PC-9 (cell line): ENCODE results near the gene NLRX1. TPM values are rescaled to one million over a fixed set of nuclear protein-coding genes. Genes with fewer than 3 reads are reported as not detected.

Experiments used
- BruUV-seq: library from RNA; stranded (reverse); fragments of 400-500 nt; replicated peaks from 2 replicates; lab custom pipeline; 2021; lab: Mats Ljungman, UMichigan
- CTCF ChIA-PET: fragments of 300-600 bp; sonication (Branson Sonifier 250); formaldehyde crosslinking; loops from one replicate; lab custom pipeline; 2022; ENCODE audit warnings: antibody characterized with exemption; lab: Charles Lee
- POLR2A ChIA-PET: fragments of 300-600 bp; sonication (Branson Sonifier 250); formaldehyde crosslinking; loops from one replicate; lab custom pipeline; 2022; ENCODE audit warnings: antibody characterized with exemption; ENCODE audit not compliant: unreplicated experiment; lab: Charles Lee
- DNase-seq, 2 experiments: peaks; one replicate each; pipeline versions ENCODE4 v3.0.0 to v3.0.0-alpha.2; 2015 to 2022; ENCODE audit warnings: mixed read lengths in 1 of 2
- H2AFZ ChIP-seq: fragments of 200-600 bp; sonication (generic); 2 replicates; pipeline ENCODE4 v1.8.1; 2017; ENCODE audit warnings: antibody characterized with exemption
- H3F3A ChIP-seq: fragments of 200-600 bp; sonication (generic); 2 replicates; pipeline ENCODE4 v1.8.1; 2017; ENCODE audit warnings: antibody characterized with exemption, mild to moderate bottlenecking, low read depth; ENCODE audit not compliant: insufficient read depth
- H3K27ac ChIP-seq: fragments of 200-600 bp; sonication (generic); 2 replicates; pipeline ENCODE4 v1.6.1; 2016; ENCODE audit warnings: mixed run types
- H3K27me3 ChIP-seq: fragments of 200-600 bp; sonication (generic); 2 replicates; pipeline ENCODE4 v1.6.1; 2016; ENCODE audit warnings: low read depth, mixed run types; ENCODE audit not compliant: insufficient read depth
- H3K36me3 ChIP-seq: fragments of 200-600 bp; sonication (generic); 2 replicates; pipeline ENCODE4 v1.6.1; 2016; ENCODE audit warnings: low read depth, mixed run types
- H3K4me1 ChIP-seq: fragments of 200-600 bp; sonication (generic); replicated peaks from 2 replicates; pipeline ENCODE4 v1.6.1; 2016; ENCODE audit warnings: mixed run types; ENCODE audit not compliant: insufficient read depth
- H3K4me2 ChIP-seq: fragments of 200-600 bp; sonication (generic); 2 replicates; pipeline ENCODE4 v1.6.1; 2017; ENCODE audit warnings: mixed run types
- H3K4me3 ChIP-seq: fragments of 200-600 bp; sonication (generic); 2 replicates; pipeline ENCODE4 v1.6.1; 2016; ENCODE audit warnings: mixed run types
- H3K79me2 ChIP-seq: fragments of 200-600 bp; sonication (generic); 2 replicates; pipeline ENCODE4 v1.6.1; 2017; ENCODE audit warnings: low read depth, mixed run types
- H3K9me2 ChIP-seq: fragments of 200-600 bp; sonication (generic); 2 replicates; pipeline ENCODE4 v1.8.1; 2017; ENCODE audit warnings: mild to moderate bottlenecking; ENCODE audit not compliant: insufficient read depth
- H3K9me3 ChIP-seq: fragments of 200-600 bp; sonication (generic); 2 replicates; pipeline ENCODE4 v1.8.1; 2016; ENCODE audit warnings: low read depth; ENCODE audit not compliant: insufficient read depth
- H4K20me1 ChIP-seq: fragments of 200-600 bp; sonication (generic); 2 replicates; pipeline ENCODE4 v1.8.1; 2017; ENCODE audit not compliant: insufficient read depth
- EZH2 ChIP-seq: fragments of 200-600 bp; sonication (generic); IDR thresholded peaks from 2 replicates; pipeline ENCODE4 v1.8.0; 2017; ENCODE audit warnings: antibody characterized with exemption, low read depth
- intact Hi-C: fragments of 100-400 bp; cut with micrococcal nuclease; formaldehyde crosslinking; loops from one replicate; pipeline ENCODE4 v1.10.0; 2022; ENCODE audit not compliant: unreplicated experiment
- total RNA-seq: library from RNA; stranded (reverse); gene quantifications from 2 replicates; pipeline ENCODE4 v1.2.3, GENCODE V29; 2021
- TF ChIP-seq, protein P1 (sequence below): fragments of 200-600 bp; sonication (generic); conservative IDR thresholded peaks from 2 replicates; pipeline ENCODE4 v1.6.1; 2017; ENCODE audit warnings: mixed run types, antibody characterized with exemption, mild to moderate bottlenecking, moderate library complexity

The NLRX1 gene
- total RNA-seq, 1 experiment from 2014 or later, result 18.4 TPM

DNA sequence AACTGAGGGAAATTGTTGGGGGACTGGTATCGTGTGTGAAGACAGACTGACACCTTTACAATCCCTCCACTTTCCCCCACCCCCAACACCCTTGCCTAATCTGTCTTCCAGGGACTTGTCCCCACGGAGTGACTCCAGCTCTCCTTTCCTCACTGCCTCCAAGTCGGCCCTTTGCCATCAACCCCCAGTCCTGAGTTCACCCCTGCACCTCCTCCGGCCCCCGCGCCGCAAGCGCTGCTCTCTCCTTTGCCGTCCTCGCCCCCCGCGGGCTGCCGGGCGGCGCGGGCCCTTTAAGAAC, 19.9 kb upstream of the NLRX1 start:
- Histone ChIP-seq H3K9me2 (no peaks in the 10 kb centered on the region), H3K4me2 (peak overlapping the region; percentile 99), H3K4me1 (peaks cover 9% of the 10 kb centered on the region; the same call in 1 of the 2 replicates), H2AFZ (peak overlapping the region; percentile 87), H3K27me3 (peaks cover 48% of the 10 kb centered on the region), H4K20me1 (no peaks in the 10 kb centered on the region), H3K36me3 (no peaks in the 10 kb centered on the region), H3K4me3 (peak overlapping the region; percentile 84), H3K79me2 (no peaks in the 10 kb centered on the region), H3K27ac (no peak overlapping the region), H3F3A (peaks cover 15% of the 10 kb centered on the region; the same call in 1 of the 2 replicates), H3K9me3 (no peaks in the 10 kb centered on the region)
- CTCF ChIA-PET, result no interaction called here
- BruUV-seq, result no TSS peak
- DNase-seq, result no peak
- TF ChIP-seq, protein P1, sequence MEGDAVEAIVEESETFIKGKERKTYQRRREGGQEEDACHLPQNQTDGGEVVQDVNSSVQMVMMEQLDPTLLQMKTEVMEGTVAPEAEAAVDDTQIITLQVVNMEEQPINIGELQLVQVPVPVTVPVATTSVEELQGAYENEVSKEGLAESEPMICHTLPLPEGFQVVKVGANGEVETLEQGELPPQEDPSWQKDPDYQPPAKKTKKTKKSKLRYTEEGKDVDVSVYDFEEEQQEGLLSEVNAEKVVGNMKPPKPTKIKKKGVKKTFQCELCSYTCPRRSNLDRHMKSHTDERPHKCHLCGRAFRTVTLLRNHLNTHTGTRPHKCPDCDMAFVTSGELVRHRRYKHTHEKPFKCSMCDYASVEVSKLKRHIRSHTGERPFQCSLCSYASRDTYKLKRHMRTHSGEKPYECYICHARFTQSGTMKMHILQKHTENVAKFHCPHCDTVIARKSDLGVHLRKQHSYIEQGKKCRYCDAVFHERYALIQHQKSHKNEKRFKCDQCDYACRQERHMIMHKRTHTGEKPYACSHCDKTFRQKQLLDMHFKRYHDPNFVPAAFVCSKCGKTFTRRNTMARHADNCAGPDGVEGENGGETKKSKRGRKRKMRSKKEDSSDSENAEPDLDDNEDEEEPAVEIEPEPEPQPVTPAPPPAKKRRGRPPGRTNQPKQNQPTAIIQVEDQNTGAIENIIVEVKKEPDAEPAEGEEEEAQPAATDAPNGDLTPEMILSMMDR, result no peak
- no peak; the same call in 1 of the 2 replicates for TF ChIP-seq EZH2
- POLR2A ChIA-PET, result no interaction called here
- intact Hi-C loops, result no loop called here

DNA sequence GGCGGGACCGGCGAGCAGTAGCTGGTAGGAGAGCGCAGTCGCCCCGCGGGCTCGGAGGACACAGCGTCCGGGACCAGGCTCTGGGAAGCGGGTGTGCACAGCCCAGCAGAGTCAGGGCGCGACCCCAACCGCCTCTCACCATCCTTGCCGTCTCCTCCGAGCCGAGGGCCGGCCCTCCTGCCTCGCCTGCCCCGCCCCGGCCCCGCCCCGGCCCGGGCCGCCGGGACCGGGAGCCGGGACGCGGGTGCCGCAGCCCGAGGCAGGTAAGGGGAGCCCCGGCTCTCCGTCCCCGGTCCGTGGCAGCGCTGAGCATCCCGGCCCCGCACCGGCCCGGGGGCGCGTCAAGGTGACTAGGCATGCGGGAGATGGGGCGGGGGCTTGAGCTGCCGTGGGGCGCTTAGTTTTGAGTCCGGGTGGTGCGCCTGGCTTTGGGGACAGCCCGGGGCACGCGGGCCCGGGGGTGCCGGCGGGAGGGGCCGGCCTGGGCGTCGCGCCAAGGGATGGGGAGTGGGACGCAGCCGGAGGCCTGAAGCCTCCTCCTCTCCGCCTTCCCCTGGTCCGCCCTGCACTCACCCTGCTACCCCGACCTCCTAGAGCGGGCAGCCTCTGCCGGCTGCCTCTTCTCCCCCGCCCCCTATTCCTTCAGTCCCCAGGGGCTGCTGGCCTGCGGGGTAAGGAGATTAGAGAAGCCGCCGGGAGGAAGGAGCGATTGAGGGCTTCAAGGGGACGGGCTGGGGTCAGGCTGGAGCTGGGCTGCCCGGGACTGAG, 19.3 kb upstream of the NLRX1 start, which contains the start of gene ABCG4:
Gene ABCG4 (plus strand): TSS at position 35 of the 768 bp plus-strand sequence. CDS start 914 bp downstream, outside the sequence.
- intact Hi-C loops, result no loop called here
- ChIA-PET POLR2A (no interaction called here), CTCF (no interaction called here)
- Histone ChIP-seq H3K9me3 (no peaks in the 10 kb centered on the region), H3K27ac (no peak within 1 kb of the TSS), H3K4me1 (peaks cover 9% of the 10 kb centered on the region; the same call in 1 of the 2 replicates), H3K9me2 (no peaks in the 10 kb centered on the region), H3K4me2 (peak within 1 kb of the TSS; percentile 99), H3F3A (peaks cover 15% of the 10 kb centered on the region; the same call in 1 of the 2 replicates), H3K27me3 (peaks cover 54% of the 10 kb centered on the region), H3K36me3 (no peaks in the 10 kb centered on the region), H2AFZ (peak within 1 kb of the TSS; percentile 87), H4K20me1 (no peaks in the 10 kb centered on the region), H3K4me3 (peak within 1 kb of the TSS; percentile 84), H3K79me2 (no peaks in the 10 kb centered on the region)
- TF ChIP-seq, protein P1, result no peak
- TF ChIP-seq EZH2, result no peak
- BruUV-seq, result no TSS peak
- DNase-seq, result no peak

GRCh38 chr11:119149786-119150275, 18.7 kb upstream of the NLRX1 start:
- TF ChIP-seq EZH2, result no peak
- TF ChIP-seq, protein P1, result no peak
- H3K36me3 ChIP-seq, result no peaks in the 10 kb centered on the region
- no peak overlapping the region for H3K4me2 ChIP-seq
- ChIA-PET POLR2A (no interaction called here), CTCF (no interaction called here)
- peaks cover 54% of the 10 kb centered on the region for H3K27me3 ChIP-seq
- no peaks in the 10 kb centered on the region for H3K9me2 ChIP-seq
- BruUV-seq, result no TSS peak
- no peaks in the 10 kb centered on the region for H3K79me2 ChIP-seq
- no peaks in the 10 kb centered on the region for H4K20me1 ChIP-seq
- H3K4me3 ChIP-seq, result no peak overlapping the region
- no peak for DNase-seq
- H3K27ac ChIP-seq, result no peak overlapping the region
- H3K9me3 ChIP-seq, result no peaks in the 10 kb centered on the region
- H2AFZ ChIP-seq, result no peak overlapping the region
- H3F3A ChIP-seq, result peaks cover 15% of the 10 kb centered on the region; the same call in 1 of the 2 replicates
- intact Hi-C loops, result no loop called here
- H3K4me1 ChIP-seq, result peaks cover 9% of the 10 kb centered on the region; the same call in 1 of the 2 replicates
